GM12865 (cell line): Measurements from ENCODE around the gene UNC119B.

Experiments used
- DNase-seq: peaks from one replicate; pipeline ENCODE4 v3.0.0; 2010; ENCODE audit warnings: low read depth
- H3K4me3 ChIP-seq: 2 replicates; pipeline ENCODE4 v1.5.1; 2011; ENCODE audit warnings: mild to moderate bottlenecking, low read depth, low read length, control low read depth
- TF ChIP-seq, protein P1 (sequence below): IDR thresholded peaks from 2 replicates; pipeline ENCODE4 v1.5.1; 2011; ENCODE audit warnings: low read length, control low read depth, low read depth, inconsistent platforms; ENCODE audit not compliant: insufficient read depth; ENCODE audit errors: missing control alignments

Gene UNC119B

DNA sequence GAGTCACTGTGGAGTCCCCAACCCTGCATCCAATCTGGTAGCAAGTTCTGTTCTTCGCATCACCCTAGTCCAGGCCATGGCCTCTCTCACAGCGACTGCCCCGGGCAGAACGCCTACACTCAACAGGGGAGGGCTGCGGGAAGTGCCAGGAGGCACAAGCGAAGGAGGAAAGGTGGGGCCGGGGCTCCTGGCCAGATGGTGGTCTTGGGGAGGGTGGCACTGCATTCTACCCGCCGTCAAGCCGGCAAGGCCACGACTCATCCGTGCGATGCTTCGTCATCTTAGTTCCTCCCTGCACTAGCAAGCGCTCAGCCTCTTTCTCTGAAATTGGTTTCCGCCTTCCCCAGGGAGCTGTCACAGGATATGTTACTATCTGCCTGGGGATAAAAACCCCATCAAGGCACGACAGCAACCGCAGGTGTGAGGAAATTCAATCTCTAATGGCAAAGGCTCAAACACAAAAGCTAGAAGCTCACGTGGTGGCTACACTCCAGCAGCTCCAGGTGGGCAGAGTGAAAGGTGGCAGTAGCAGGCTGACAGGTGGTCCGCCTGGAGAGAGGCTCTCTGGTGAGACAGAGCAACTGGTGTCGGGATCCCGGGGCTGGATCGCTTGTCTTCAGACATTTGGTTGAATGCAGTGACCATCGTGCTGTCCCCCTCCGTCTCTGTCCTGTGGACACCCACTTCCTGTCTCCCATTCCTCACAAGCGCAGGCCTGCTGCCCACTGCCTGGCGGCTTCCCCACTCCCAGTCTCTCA lies 49.5 kb downstream of the UNC119B start:
- no peak for DNase-seq
- H3K4me3 ChIP-seq = no peak overlapping the region
- TF ChIP-seq, protein P1, sequence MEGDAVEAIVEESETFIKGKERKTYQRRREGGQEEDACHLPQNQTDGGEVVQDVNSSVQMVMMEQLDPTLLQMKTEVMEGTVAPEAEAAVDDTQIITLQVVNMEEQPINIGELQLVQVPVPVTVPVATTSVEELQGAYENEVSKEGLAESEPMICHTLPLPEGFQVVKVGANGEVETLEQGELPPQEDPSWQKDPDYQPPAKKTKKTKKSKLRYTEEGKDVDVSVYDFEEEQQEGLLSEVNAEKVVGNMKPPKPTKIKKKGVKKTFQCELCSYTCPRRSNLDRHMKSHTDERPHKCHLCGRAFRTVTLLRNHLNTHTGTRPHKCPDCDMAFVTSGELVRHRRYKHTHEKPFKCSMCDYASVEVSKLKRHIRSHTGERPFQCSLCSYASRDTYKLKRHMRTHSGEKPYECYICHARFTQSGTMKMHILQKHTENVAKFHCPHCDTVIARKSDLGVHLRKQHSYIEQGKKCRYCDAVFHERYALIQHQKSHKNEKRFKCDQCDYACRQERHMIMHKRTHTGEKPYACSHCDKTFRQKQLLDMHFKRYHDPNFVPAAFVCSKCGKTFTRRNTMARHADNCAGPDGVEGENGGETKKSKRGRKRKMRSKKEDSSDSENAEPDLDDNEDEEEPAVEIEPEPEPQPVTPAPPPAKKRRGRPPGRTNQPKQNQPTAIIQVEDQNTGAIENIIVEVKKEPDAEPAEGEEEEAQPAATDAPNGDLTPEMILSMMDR = no peak

DNA sequence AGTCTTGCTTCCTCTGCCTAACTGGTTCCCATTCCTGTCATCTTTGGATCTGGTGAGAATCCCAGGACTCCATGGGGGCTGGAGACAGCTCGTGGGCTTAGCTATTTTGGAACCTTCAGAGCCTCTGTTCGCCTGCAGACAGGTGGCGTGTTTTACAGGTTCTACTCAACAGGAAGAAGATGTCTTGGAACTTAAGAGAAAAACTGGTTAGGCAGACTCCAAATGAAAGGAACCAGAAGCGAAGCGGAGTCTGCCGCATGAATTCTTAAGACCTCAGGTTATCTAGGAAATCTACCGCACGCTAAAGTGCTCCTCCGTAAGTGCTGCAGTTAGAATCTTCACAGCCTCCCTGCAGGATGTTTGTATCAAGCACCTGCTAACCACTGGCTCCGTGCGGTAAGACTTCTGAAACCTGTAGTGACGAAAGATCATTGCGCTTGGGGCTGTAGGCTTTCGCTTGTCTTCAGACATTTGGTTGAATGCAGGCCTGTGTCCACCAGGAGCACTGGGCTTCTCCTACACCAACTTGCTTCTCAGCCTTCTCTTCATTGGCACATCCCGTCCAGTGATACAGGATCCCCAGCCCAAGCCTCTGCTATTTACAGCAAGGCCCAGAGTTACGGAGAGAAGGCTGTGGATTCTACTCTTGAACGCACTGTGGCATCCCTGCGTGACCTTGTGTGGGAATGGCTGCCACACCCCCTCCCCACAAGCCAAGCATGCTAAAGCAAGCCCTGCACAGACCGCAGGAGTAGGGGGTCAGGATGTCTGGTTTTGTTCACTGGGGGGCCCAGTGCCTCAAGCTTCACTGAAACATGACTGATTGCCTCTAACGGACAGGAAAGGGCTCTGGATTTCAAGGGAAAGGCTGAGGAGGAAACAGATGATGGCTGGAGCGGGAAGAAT lies 50.3 kb downstream of the UNC119B start:
- H3K4me3 ChIP-seq = no peak overlapping the region
- DNase-seq = no peak

DNA sequence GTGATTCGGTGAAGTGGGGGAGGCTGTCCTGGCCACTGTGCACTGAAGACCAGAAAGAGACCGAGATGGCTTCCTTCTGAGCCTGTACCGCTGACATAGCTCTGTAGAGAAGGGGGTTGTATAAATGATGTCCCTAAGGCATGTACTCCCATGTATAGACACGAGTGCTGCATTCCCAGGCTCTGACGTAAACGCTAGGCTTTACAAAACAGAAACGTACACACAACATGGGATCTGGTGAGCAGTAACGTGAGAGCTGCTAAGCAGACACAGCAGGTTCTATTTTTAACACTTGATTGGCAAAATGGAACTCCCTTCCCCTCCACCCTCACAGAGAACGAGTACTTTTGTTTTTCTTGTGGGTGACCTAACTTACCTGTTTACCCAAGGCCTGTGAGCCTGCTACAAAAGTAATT lies 51.3 kb downstream of the UNC119B start:
- DNase-seq = no peak
- TF ChIP-seq, protein P1 = no peak
- no peak overlapping the region for H3K4me3 ChIP-seq

More for the DNA sequence above, 50.3 kb downstream of the UNC119B start:
- TF ChIP-seq, protein P1 = no peak

DNA sequence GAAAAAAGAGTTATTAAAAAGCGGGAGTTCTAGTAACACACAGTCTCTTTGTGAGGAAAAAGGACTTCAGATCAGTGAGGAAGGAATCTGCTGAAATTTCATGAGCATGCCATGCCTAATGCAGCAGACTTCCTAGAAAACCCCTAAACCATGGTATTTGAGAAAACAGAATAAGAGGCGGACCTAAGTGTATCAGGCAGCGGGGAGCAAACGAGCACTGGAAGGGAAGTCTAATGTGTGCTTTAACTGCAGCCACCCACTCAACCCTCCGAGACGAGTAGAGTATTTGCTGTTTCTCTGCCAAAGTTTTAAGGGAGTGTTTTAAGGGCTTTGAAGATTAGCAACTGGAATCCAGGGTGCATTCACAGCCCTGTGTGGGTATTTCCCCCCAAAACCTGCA lies 51.8 kb downstream of the UNC119B start:
- TF ChIP-seq, protein P1 = no peak
- no peak for DNase-seq
- H3K4me3 ChIP-seq = no peak overlapping the region

DNA sequence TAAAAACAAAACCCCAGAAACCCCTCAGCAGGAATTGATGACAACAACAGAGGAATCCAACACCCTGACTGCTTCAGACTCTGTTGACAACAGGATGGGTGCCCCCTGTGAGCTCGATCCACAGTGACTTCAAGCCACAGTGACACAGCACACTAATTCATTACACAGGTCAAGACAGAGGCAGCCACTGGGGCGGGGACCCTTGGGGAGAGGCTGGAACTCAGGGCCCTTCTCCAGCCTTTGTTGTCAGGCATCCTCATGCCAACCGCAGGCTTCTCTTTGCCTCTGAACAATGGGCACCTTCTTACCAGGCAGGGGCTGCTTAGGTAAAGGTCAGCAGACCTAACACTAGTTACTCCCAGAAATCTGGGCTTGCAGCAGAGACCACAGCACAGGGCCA lies 53.0 kb downstream of the UNC119B start:
- DNase-seq = no peak
- no peak overlapping the region for H3K4me3 ChIP-seq
- TF ChIP-seq, protein P1 = no peak

DNA sequence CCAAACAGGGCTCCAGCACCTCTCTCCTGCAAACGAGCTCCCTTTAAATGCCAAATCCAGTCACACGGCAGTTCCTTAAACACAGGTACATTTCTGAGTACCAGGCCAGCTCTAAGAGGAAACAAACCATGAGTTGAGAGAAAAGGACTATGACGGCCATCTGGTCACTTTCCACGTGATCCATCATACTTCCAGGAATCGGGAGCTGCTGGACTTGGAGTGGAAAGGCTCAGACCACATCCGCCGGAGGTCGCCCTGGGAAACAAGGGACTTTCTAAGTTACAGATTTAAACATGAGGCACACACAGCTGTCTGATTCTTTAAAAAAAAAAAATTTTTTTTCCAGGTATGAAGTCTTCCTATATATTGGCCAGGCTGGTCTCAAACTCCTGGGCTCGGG lies 54.6 kb downstream of the UNC119B start:
- no peak for DNase-seq
- TF ChIP-seq, protein P1 = no peak
- no peak overlapping the region for H3K4me3 ChIP-seq

DNA sequence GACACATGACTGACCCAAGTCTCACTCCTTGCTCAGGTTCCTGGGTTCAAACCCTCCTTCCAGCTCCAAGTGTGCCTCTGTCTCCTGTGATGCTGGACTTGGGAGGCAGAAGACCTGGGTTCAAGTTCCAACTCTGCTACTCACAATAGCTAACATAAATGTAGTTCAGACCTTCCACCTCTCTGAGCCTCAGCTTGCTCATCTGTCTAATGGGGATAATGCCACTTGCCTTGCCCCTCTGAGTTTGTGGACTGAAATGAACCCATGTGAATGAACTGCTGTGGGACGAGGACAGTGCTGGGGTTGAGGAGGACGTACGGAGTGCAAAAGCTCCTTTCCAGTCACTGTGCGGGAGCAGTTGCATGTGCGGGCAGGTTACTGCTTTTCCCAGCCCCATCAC lies 56.3 kb downstream of the UNC119B start:
- no peak overlapping the region for H3K4me3 ChIP-seq
- no peak for DNase-seq
- TF ChIP-seq, protein P1 = no peak
